HepG2 (cell line): ENCODE data around the gene TTC28. TPM values are rescaled to one million over a fixed set of nuclear protein-coding genes. Genes with fewer than 3 reads are reported as not detected.
A peak's percentile ranks its signal among the peaks of the same experiment; 100 is the strongest.

Experiments
- CREBL2 ChIP-seq: sonication (generic); formaldehyde crosslinking; IDR thresholded peaks from 2 replicates; pipeline ENCODE4 v1.8.1; 2023; ENCODE audit warnings: missing genetic modification reagents, mild to moderate bottlenecking, borderline replicate concordance
- CTCF ChIP-seq: sonication (generic); formaldehyde crosslinking; IDR thresholded peaks from 2 replicates; pipeline ENCODE4 v1.5.0; 2020; ENCODE audit warnings: mild to moderate bottlenecking, missing genetic modification reagents, moderate library complexity
- HOXD1 ChIP-seq: sonication (generic); formaldehyde crosslinking; IDR thresholded peaks from 2 replicates; pipeline ENCODE4 v1.5.0; 2020; ENCODE audit warnings: missing genetic modification reagents
- MTA3 ChIP-seq: sonication (generic); formaldehyde crosslinking; IDR thresholded peaks from 2 replicates; pipeline ENCODE4 v1.4.0; 2020; ENCODE audit warnings: missing genetic modification reagents
- NFE2L1 ChIP-seq: sonication (generic); formaldehyde crosslinking; IDR thresholded peaks from 2 replicates; pipeline ENCODE4 v1.4.0; 2020; ENCODE audit warnings: missing genetic modification reagents, mild to moderate bottlenecking, borderline replicate concordance
- RCOR2 ChIP-seq: IDR thresholded peaks from 2 replicates; pipeline ENCODE4 v1.6.1; 2016; ENCODE audit warnings: missing biosample characterization, missing genetic modification reagents
- RFXAP ChIP-seq: sonication (generic); formaldehyde crosslinking; IDR thresholded peaks from 2 replicates; pipeline ENCODE4 v1.4.0; 2020; ENCODE audit warnings: missing genetic modification reagents, borderline replicate concordance
- STAT6 ChIP-seq: sonication (generic); formaldehyde crosslinking; IDR thresholded peaks from 2 replicates; pipeline ENCODE4 v1.4.0; 2020; ENCODE audit warnings: missing genetic modification reagents, mild to moderate bottlenecking, borderline replicate concordance
- TCF7L2 ChIP-seq: IDR thresholded peaks from 2 replicates; pipeline ENCODE4 v1.6.1; 2011; ENCODE audit warnings: mild to moderate bottlenecking, low read depth, low read length, moderate library complexity
- THAP11 ChIP-seq: IDR thresholded peaks from 2 replicates; pipeline ENCODE4 v1.6.1; 2016; ENCODE audit warnings: missing biosample characterization, missing genetic modification reagents
- XBP1 ChIP-seq: sonication (generic); formaldehyde crosslinking; IDR thresholded peaks from 2 replicates; pipeline ENCODE4 v1.5.0; 2020; ENCODE audit warnings: missing genetic modification reagents
- ZBTB10 ChIP-seq: sonication (generic); formaldehyde crosslinking; IDR thresholded peaks from 2 replicates; pipeline ENCODE4 v1.4.0; 2020; ENCODE audit warnings: missing genetic modification reagents, borderline replicate concordance
- ZBTB3 ChIP-seq: sonication (generic); formaldehyde crosslinking; IDR thresholded peaks from 2 replicates; pipeline ENCODE4 v1.4.0; 2020; ENCODE audit warnings: low read depth, mild to moderate bottlenecking, moderate library complexity, missing genetic modification reagents, borderline replicate concordance
- ZBTB8A ChIP-seq: sonication (generic); formaldehyde crosslinking; IDR thresholded peaks from 2 replicates; pipeline ENCODE4 v1.4.0; 2020; ENCODE audit warnings: mild to moderate bottlenecking, low read depth, missing genetic modification reagents, borderline replicate concordance
- ZFY ChIP-seq: sonication (generic); formaldehyde crosslinking; IDR thresholded peaks from 2 replicates; pipeline ENCODE4 v1.4.0; 2020; ENCODE audit warnings: missing genetic modification reagents
- ZMAT5 ChIP-seq: sonication (generic); formaldehyde crosslinking; IDR thresholded peaks from 2 replicates; pipeline ENCODE4 v1.5.0; 2020; ENCODE audit warnings: mild to moderate bottlenecking, low read depth, missing genetic modification reagents, borderline replicate concordance
- ZMYM3 ChIP-seq: sonication (generic); formaldehyde crosslinking; IDR thresholded peaks from 2 replicates; pipeline ENCODE4 v1.5.1; 2020; ENCODE audit warnings: mild to moderate bottlenecking, missing genetic modification reagents
- ZNF446 ChIP-seq: sonication (generic); formaldehyde crosslinking; IDR thresholded peaks from 2 replicates; pipeline ENCODE4 v1.5.0; 2020; ENCODE audit warnings: mild to moderate bottlenecking, missing genetic modification reagents
- ZNF740 ChIP-seq: sonication (generic); formaldehyde crosslinking; IDR thresholded peaks from 2 replicates; pipeline ENCODE4 v1.4.0; 2020; ENCODE audit warnings: missing genetic modification reagents
- ZNF816 ChIP-seq: sonication (generic); formaldehyde crosslinking; IDR thresholded peaks from 2 replicates; pipeline ENCODE4 v1.8.0; 2022; ENCODE audit warnings: missing genetic modification reagents, mild to moderate bottlenecking, borderline replicate concordance
- polyA plus RNA-seq, 8 experiments: library from polyadenylated mRNA; depleted of rRNA in 3 of 8; stranded (reverse) in 7 of 8; unstranded in 1 of 8; fragments of >200 nt; fragmentation: Illumina TruSeq in 4 of 8; extraction: Trizol in 4 of 8; gene quantifications; 2 replicates each; pipeline versions ENCODE4 v1.2.1 to v1.2.3, GENCODE V29; 2011 to 2016; ENCODE audit warnings: low read depth in 4 of 8, missing spikeins in 1 of 8, mixed read lengths in 1 of 8; ENCODE audit not compliant: insufficient read depth in 1 of 8
- total RNA-seq, 5 experiments: library from RNA; depleted of rRNA; stranded (reverse); fragments of >200 nt; fragmentation: Illumina TruSeq; extraction: Trizol; gene quantifications; 2 replicates each; pipeline ENCODE4 v1.2.3, GENCODE V29; 2016; ENCODE audit warnings: low read depth in 1 of 5

The TTC28 gene
- total and polyA plus RNA-seq, 2 of the 13 experiments (the other 11 are each of a cell fraction or from before 2014, with no cell fraction given) = 4.2 to 13.1 TPM

GRCh38 chr22:28711820-28712777 lies 32.5 kb upstream of the TTC28 start (continued):
- TF ChIP-seq STAT6 (CRISPR knock-in tag) (no peak), NFE2L1 (CRISPR knock-in tag) (no peak), ZMAT5 (no peak), ZFY (CRISPR knock-in tag) (no peak), TCF7L2 (0 out of 2 replicates have a peak, but pooled peaks have one; percentile 41), CTCF (CRISPR knock-in tag) (peak; percentile 15; the same call in 1 of the 2 replicates), ZNF816 (CRISPR knock-in tag) (no peak; the same call in 1 of the 2 replicates), ZBTB8A (CRISPR knock-in tag) (peak; percentile 30; the same call in 1 of the 2 replicates), ZNF740 (CRISPR knock-in tag) (no peak), RFXAP (CRISPR knock-in tag) (no peak), XBP1 (CRISPR knock-in tag) (no peak), ZNF446 (CRISPR knock-in tag) (no peak), HOXD1 (no peak), THAP11 (CRISPR knock-in tag) (peak; percentile 49), ZMYM3 (CRISPR knock-in tag) (no peak), RCOR2 (0 out of 2 replicates have a peak, but pooled peaks have one; percentile 16), ZBTB3 (CRISPR knock-in tag) (no peak), MTA3 (CRISPR knock-in tag) (no peak), ZBTB10 (CRISPR knock-in tag) (no peak), CREBL2 (no peak)
